ENCODE results near the gene ZNF521. TPM values are rescaled to one million over a fixed set of nuclear protein-coding genes. Genes with fewer than 3 reads are reported as not detected.

The ZNF521 gene
- total and polyA plus RNA-seq, 10 donors: 2.9 to 136 (median 71.8) TPM

- TF ChIP-seq, protein P1, sequence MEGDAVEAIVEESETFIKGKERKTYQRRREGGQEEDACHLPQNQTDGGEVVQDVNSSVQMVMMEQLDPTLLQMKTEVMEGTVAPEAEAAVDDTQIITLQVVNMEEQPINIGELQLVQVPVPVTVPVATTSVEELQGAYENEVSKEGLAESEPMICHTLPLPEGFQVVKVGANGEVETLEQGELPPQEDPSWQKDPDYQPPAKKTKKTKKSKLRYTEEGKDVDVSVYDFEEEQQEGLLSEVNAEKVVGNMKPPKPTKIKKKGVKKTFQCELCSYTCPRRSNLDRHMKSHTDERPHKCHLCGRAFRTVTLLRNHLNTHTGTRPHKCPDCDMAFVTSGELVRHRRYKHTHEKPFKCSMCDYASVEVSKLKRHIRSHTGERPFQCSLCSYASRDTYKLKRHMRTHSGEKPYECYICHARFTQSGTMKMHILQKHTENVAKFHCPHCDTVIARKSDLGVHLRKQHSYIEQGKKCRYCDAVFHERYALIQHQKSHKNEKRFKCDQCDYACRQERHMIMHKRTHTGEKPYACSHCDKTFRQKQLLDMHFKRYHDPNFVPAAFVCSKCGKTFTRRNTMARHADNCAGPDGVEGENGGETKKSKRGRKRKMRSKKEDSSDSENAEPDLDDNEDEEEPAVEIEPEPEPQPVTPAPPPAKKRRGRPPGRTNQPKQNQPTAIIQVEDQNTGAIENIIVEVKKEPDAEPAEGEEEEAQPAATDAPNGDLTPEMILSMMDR (IDR thresholded peaks at IDR 0.05 in 8 of 11, conservative IDR thresholded peaks at IDR 0.05 in 3 of 11): no peak
- TF ChIP-seq POLR2AphosphoS5 (IDR thresholded peaks at IDR 0.05) (no peak), POLR2A (IDR thresholded peaks at IDR 0.05) (no peak)
- Histone ChIP-seq H3K27me3 (replicated peaks in 1 of 7) (no peaks in the 10 kb centered on the region), H3K4me1 (peaks cover 0 to 26% (median 3%) of the 10 kb centered on the region in 6 donors), H3K27ac (peak overlapping the region in 2 of 8 donors; percentile 15 to 56), H3K36me3 (no peaks in the 10 kb centered on the region), H3K9me3 (no peaks in the 10 kb centered on the region), H3K4me3 (no peak overlapping the region)
- intact Hi-C loops (cut with DNase I; ENCODE audit: low total_unique reads): no loop called here
- WGBS, 5 donors: 75 to 85% (median 78%) methylated on average over 3 of the region's 3 CpGs
- no peak for DNase-seq
These were observed 210.1 kb downstream of the ZNF521 start for GRCh38 chr18:25141886-25142285.

GRCh38 chr18:25141399-25141798 lies 210.6 kb downstream of the ZNF521 start:
- DNase-seq: no peak
- intact Hi-C loops (cut with DNase I; ENCODE audit: low total_unique reads): no loop called here
- 60 to 83% (median 66%) methylated on average over 3 of the region's 3 CpGs for WGBS, 5 donors

GRCh38 chr18:25140962-25141308 lies 211.0 kb downstream of the ZNF521 start:
- TF ChIP-seq POLR2AphosphoS5 (IDR thresholded peaks at IDR 0.05) (no peak), POLR2A (IDR thresholded peaks at IDR 0.05) (no peak)
- TF ChIP-seq, protein P1 (IDR thresholded peaks at IDR 0.05 in 8 of 11, conservative IDR thresholded peaks at IDR 0.05 in 3 of 11): no peak
- H3K4me3 ChIP-seq: no peak overlapping the region
- H3K27ac ChIP-seq: peak overlapping the region in 4 of 8 donors; percentile 15 to 56 (median 30)
- intact Hi-C loops (cut with DNase I; ENCODE audit: low total_unique reads): no loop called here
- peaks cover 0 to 28% (median 4%) of the 10 kb centered on the region in 6 donors for H3K4me1 ChIP-seq
- DNase-seq: no peak
- H3K9me3 ChIP-seq: no peaks in the 10 kb centered on the region
- H3K27me3 ChIP-seq (replicated peaks in 1 of 7): no peaks in the 10 kb centered on the region
- H3K36me3 ChIP-seq: no peaks in the 10 kb centered on the region
- WGBS, 5 donors: 67 to 80% (median 77%) methylated on average over 4 of the region's 4 CpGs

More at GRCh38 chr18:25141399-25141798, 210.6 kb downstream of the ZNF521 start:
- TF ChIP-seq, protein P1 (IDR thresholded peaks at IDR 0.05 in 8 of 11, conservative IDR thresholded peaks at IDR 0.05 in 3 of 11): no peak
- TF ChIP-seq POLR2A (IDR thresholded peaks at IDR 0.05) (no peak), POLR2AphosphoS5 (IDR thresholded peaks at IDR 0.05) (no peak)
- peaks cover 0 to 28% (median 3%) of the 10 kb centered on the region in 6 donors for H3K4me1 ChIP-seq
- H3K27ac ChIP-seq: peak overlapping the region in 3 of 8 donors; percentile 15 to 56 (median 15)
- H3K36me3 ChIP-seq: no peaks in the 10 kb centered on the region
- no peaks in the 10 kb centered on the region for H3K27me3 ChIP-seq (replicated peaks in 1 of 7)
- no peak overlapping the region for H3K4me3 ChIP-seq
- H3K9me3 ChIP-seq: no peaks in the 10 kb centered on the region

DNA sequence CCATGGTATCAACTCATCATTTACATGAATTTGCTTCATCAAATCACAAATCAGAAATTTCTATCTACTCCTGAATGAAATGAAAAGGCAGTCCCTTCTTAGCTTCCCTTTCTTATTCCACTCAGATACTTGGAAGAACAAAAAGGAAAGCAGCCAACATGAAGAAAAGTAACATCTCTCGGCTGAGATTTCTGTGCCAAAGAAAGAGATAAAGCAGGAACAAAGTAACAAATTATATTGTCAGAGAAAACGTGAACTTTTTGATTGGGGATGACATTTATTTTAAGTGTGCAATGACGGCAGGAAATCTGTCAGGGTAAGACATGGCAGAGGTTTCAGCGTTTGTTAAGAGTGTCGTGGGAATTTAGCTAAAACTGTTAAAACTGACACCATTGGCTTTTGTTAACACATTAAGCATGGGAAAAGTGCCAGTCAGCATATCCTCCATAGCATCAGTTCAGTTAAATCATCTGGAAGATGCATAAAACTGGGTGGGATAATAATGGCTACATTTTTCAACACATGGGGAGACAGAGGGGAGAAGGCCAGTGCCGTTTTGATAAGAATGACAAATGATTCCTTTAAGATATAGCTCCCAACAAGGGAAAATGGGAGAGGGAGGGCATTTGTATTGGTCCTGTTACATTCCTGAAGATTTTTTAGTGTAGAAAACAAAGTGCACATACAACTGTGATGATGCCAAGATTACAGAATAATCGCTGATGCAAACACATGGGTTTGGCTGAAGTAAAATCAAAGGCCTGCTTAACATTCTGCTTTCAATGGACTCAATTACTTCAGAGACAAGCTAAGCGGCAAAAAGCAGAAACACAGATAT lies 211.6 kb downstream of the ZNF521 start:
- intact Hi-C loops (cut with DNase I; ENCODE audit: low total_unique reads): no loop called here
- TF ChIP-seq POLR2A (IDR thresholded peaks at IDR 0.05): no peak
- Histone ChIP-seq H3K4me1 (peaks cover 0 to 32% (median 5%) of the 10 kb centered on the region in 6 donors), H3K27ac (peak overlapping the region in 5 of 8 donors; percentile 9 to 56 (median 16)), H3K4me3 (no peak overlapping the region), H3K27me3 (replicated peaks in 1 of 7) (no peaks in the 10 kb centered on the region), H3K9me3 (no peaks in the 10 kb centered on the region), H3K36me3 (no peaks in the 10 kb centered on the region)
- DNase-seq: no peak
- 37 to 51% (median 44%) methylated on average over 8 of the region's 8 CpGs for WGBS, 5 donors
